HG03520 (cell line): ENCODE measurements around the gene OCIAD1.
"Not testable (repeated sequence)": the region's sequence is repeated elsewhere in the genome, so short reads cannot be mapped to it uniquely, and the experiment has no call there.

ENCODE experiments used
- ATAC-seq: cut with Tn5 transposase; IDR thresholded peaks from one replicate; pipeline ENCODE4 v1.9.1; 2021; ENCODE audit warnings: mild to moderate bottlenecking, moderate library complexity; ENCODE audit not compliant: unreplicated experiment

The OCIAD1 gene

DNA sequence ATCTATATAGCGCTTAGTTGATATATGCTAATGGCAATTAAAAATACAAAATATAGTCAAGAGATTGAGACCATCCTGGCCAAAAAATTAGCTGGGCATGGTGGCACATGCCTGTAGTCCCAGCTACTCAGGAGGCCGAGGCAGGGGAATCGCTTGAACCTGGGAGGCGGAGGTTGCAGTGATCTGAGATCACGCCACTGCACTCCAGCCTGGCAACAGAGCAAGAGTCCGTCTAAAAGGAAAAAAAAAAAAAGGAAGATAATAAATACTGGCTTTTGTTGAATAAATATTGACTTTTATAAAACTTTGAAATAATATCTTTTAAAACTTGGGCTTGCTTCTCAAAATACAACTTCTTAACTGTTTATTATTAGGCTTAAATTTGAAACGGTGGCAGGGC is 14.6 kb upstream of the OCIAD1 start:
- ATAC-seq, result not testable (repeated sequence)

DNA sequence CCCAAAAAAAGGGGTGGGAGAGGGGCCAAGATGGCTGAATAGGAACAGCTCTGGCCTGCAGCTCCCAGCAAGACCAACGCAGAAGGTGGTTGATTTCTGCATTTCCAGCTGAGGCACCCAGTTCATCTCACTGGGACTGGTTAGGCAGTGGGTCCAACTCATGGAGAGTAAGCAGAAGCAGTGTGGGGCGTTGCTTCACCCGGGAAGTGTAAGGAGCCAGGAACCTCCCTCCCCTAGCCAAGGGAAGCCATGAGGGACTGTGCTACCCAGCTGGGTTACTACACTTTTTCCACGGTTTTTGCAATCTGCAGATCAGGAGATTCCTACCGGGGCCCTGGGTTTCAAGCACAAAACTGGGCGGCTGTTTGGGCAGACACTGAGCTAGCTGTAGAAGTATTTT is 13.9 kb upstream of the OCIAD1 start:
- ATAC-seq, result no peak

DNA sequence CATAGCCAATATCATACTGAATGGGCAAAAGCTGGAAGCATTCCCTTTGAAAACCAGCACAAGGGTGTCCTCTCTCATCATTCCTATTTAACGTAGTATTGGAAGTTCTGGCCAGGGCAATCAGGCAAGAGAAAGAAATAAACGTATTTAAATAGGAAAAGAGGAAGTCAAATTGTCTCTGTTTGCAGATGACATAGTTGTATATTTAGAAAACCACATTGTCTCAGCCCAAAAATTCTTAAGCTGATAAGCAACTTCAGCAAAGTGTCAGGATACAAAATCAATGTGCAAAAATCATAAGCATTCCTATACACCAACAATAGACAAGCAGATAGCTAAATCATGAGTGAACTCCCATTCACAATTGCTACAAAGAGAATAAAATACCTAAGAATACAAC is 9.5 kb upstream of the OCIAD1 start:
- not testable (repeated sequence) for ATAC-seq

DNA sequence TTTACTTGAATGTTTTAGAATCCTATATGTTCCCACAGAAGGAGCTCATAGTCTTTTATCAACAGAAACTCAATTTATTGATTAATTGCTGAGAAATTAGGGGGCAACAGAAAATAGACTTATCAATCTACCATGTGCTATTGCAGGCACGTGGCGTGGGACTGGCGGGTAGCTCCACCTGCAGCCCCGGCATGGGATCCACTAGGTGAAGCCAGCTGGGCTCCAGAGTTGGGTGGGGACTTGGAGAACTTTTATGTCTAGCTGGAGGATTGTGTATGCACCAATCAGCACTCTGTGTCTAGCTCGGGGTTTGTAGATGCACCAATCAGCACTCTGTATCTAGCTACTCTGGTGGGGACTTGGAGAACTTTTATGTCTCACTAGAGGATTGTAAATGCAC is 3.3 kb upstream of the OCIAD1 start:
- no peak for ATAC-seq

DNA sequence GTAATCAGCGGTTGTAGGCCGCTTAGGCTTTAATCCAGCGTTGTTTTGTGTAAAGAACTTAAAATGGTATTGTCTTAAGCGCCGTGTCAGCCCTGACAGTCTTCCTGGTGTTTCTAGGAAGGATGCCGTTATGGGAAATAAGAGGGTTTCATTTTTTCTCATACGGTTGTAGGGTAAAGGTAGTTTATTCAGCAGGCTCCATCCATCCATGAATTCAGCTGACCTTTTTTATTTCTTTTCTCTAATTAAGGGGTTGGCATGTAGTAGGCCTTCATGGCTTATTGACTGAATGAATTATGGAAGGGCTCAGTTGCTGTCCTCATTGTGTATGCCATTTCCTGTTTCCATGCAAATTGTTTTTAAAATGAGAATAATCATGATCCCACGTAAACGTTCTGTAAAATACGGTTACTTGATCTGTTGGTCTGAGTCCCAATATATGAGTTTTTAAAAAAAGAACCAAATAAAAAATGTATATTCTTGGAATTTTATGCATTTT is 693 bp downstream of the OCIAD1 start:
- no peak for ATAC-seq

DNA sequence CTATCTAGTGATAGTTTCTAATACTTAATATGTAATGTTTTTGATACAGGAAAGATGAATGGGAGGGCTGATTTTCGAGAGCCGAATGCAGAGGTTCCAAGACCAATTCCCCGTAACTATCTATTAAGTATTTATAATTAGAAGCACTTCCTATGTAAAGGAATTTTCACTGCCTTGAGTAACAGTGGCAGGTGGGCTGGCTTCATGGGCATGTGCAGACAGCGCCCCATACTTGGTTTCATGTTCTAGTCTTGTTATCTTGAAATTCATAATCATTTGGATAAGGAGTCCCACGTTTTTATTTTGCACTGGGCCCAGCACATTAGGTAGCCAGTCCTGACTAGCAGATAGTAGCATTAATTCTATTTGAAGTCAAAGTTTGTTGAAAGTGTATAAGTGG is 1.7 kb downstream of the OCIAD1 start:
- ATAC-seq, result no peak

DNA sequence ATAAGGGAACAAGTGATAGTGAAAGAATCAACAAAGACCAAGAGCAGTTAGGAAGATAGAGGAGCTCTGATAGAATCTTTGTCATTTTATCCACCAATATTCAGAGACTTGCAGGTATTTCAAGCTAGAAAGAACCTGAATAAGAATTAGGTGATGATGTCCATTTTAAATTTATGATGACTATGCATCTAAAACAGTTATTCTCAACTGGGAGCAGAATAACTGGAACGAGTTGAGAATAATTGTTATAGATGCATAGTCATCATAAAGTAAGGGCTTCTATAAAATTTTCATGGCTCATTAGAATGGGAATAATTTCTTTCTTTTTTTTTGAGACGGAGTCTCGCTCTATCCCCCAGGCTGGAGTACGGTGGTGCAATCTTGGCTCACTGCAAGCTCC is 5.8 kb downstream of the OCIAD1 start:
- no peak for ATAC-seq

DNA sequence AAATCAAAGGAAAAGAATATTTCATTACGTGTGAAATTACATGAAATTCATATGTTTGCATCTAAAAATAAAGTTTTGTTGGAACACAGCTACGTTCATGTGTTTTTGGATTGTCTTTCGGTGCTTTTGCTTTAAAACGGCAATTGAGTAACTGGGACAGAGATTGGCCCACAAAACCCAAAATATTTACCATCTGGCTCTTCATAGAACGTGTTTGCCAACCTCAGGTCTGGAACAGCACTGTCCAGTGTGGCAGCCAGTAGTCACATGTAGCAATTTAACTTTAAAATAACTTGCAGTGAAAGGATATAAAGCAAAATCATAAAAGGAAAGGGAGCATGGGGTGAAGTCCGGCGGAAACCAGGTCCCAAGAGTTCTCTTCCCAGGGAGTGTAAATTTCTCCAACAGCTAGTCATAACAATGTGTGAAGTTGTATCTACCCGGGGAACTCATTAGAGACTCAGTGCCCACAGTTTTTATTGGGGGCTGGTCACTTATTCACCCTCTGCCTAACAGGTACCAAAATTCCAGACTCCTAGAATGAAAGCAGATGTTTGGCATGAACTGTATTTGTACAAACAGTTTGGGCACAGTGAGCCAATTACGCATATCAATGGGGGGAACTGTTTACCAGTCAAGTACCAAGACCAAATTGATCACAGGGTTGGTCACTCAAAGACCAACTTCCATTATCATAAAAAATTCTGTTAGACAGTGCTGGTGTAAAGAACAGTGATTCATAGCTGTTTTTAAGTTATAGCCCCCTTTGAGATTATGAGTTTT is 10.3 kb downstream of the OCIAD1 start:
- ATAC-seq, result no peak

DNA sequence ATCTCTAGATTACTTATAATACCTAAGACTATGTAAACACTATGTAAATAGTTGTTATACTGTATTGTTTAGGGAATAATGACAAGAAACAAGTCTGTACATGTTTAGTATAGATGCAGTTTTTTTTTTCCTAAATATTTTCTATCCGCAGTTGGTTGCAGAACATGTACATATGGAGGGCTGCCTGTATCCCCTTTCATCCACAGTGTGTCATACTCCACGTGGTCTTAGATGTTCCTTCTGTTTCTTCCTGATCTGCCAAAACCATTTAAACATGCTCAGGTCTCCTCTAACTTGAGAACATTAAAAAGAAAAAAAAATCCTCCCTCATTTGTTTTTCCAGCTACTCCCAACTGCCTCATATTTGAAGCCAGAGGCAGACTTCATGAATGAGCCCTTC is 14.0 kb downstream of the OCIAD1 start:
- ATAC-seq, result no peak

DNA sequence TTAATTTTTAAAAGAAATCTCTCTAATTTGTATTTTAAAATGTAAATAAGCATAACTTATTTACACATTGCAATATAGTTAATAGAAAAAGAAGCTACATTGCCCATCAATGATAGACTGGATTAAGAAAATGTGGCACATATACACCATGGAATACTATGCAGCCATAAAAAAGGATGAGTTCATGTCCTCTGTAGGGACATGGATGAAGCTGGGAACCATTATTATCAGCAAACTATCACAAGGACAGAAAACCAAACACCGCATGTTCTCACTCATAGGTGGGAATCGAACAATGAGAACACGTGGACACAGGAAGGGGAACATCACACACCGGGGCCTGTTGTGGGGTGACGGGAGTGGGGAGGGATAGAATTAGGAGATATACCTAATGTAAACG is 17.9 kb downstream of the OCIAD1 start:
- not testable (repeated sequence) for ATAC-seq

DNA sequence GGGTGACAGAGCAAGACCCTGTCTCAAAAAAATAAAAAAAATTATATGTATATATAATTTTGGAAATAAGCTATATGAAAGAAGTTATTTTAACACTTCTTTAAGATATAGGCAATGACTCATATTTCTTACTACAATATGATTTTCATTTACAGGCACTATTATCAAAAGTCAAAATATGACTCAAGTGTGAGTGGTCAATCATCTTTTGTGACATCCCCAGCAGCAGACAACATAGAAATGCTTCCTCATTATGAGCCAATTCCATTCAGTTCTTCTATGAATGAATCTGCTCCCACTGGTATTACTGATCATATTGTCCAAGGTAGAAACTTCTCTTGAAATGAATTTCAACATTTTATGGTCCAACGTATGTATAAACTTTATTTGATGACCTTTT is 20.8 kb downstream of the OCIAD1 start:
- no peak for ATAC-seq

DNA sequence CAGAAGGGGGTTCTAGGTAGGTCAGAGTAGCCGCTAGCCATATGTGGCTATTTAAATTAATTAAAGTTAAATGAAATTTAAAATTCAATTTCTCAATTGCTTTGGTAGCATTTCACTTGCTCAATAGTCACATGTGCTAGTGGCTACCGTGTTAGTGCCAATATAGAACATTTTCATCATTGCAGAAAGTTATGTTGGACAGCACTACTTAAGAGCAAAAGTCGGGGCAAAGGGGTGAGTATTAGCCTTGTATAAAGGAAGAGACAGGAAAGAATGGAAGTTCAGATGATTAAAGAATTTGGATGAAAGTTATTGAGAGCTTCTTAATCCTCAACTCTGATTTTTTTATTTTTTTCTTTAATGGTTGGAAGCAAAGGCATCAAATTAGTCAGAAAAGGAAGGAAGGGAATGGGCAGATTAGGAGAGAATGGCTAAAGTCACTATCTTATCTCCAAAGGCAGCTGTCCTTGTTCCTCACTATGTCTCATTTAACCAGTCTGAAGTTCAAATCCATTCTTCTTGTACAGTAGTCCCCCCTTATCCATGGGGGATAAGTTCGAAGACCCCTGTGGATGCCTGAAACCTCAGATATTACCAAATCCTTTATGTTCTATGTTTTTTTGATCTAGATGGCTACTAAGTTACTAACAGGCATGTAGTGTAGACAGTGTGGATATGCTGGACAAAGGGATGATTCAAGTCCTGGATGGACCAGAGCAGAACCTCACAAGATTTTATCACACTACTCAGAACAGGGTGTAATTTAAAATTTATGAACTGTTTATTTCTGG is 22.9 kb downstream of the OCIAD1 start:
- no peak for ATAC-seq

DNA sequence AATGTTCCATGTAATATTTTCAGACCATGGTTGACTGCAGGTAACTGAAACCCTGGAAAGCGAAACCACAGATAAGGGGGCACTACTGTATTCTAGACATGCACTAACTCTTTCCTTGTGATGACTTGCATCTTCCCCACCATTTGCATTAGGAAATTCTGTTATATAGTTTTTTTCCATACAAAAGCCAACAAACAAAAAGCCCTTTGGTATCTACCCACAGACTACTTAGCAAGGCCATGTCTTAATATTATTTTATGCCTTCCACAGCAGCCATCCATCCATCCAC is 23.5 kb downstream of the OCIAD1 start:
- no peak for ATAC-seq

DNA sequence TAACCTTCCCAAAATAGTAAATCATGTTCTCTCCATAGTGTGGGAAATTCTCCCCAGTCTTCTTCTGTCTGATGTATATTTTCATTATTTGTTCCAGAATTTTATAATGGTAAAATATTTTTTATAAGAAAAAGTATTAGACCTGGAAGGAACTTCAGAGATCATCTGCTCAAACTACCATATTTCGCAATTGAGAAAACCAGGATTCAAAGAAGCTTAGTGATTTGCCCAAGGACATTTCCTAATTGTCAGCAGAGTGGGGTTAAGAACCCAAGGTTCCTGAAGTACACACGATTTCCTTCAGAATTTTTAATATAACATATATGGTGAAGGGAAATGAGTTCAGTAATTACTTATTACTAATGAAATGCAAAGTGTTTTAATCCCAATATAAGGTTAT is 24.1 kb downstream of the OCIAD1 start:
- no peak for ATAC-seq

DNA sequence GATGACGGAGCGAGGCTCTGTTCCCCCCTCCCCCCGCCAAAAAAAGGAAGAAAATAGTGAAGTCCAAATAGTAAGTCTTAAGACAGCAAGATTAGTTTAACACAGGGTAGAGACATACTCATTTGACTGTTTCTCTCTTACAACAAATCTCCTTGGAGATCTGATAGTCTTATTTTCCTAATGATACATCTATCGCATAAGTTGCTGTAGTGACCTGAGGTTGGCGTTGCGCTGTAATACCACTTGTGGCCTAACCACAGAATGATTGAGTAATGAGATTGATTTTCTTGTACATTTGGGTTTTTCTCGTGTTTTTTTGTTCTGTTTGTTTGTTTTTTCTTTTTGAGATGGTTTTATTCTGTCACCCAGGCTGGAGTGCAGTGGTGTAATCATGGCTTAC is 27.2 kb downstream of the OCIAD1 start:
- no peak for ATAC-seq

DNA sequence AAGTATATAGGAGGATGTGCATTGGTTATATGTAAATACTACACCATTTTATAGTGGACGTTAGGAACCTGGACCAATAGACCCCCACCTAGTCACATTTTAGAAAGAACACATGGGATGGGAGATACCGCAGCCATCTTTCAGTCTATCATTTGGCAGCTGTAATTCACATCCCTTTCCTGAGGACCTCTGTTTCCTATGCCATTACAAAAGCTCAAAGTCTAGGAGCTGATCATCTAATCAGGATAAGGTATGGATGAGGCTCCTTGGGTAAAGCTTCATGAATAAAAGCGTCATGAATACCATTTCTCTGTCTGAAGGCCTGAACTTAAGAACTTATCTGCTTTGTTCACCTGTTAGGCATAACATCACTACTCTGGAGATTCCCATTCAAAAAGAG is 31.1 kb downstream of the OCIAD1 start:
- no peak for ATAC-seq

DNA sequence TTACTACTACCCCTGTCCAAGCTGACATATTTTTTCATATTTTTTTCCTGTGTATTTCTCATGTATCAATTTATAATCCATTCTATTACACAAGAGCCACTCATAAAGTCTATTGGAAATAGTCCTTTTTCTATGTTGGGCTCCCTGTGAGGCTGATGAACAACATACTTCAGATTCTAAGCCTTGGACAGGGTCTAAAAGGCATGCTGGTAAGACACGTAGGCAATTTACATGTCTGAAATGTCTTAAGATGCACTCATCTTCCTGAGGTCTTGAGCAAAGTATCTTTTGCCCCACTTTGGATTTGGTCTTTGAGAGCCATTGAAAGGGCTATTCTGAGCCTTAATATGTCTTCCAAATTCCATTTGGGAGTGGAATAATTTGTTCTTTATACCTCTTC is 31.8 kb downstream of the OCIAD1 start:
- ATAC-seq, result no peak

DNA sequence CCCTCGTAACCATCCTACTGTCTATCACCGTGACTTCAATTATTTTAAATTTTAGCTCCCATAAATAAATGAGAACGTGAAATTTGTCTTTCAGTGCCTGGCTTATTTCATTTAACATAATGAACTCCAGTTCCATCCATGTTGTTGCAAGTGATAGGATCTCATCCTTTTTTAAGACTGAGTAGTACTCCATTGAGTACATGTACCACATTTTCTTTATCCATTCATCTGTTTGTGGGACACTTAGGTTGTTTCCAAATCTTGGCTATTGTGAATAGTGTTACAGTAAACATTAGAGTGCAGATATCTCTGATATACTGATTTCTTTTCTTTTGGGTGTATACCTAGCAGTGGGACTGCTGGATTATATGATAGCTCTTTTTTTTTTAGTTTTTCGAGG is 32.8 kb downstream of the OCIAD1 start:
- ATAC-seq, result no peak

DNA sequence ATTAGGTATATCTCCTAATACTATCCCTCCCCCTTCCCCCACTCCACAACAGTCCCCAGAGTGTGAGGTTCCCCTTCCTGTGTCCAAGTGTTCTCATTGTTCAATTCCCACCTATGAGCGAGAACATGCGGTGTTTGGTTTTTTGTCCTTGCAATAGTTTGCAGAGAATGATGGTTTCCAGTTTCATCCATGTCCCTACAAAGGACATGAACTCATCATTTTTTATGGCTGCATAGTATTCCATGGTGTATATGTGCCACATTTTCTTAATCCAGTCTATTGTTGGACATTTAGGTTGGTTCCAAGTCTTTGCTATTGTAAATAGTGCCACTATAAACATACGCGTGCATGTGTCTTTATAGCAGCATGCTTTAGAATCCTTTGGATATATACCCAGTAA is 33.8 kb downstream of the OCIAD1 start:
- ATAC-seq, result not testable (repeated sequence)

DNA sequence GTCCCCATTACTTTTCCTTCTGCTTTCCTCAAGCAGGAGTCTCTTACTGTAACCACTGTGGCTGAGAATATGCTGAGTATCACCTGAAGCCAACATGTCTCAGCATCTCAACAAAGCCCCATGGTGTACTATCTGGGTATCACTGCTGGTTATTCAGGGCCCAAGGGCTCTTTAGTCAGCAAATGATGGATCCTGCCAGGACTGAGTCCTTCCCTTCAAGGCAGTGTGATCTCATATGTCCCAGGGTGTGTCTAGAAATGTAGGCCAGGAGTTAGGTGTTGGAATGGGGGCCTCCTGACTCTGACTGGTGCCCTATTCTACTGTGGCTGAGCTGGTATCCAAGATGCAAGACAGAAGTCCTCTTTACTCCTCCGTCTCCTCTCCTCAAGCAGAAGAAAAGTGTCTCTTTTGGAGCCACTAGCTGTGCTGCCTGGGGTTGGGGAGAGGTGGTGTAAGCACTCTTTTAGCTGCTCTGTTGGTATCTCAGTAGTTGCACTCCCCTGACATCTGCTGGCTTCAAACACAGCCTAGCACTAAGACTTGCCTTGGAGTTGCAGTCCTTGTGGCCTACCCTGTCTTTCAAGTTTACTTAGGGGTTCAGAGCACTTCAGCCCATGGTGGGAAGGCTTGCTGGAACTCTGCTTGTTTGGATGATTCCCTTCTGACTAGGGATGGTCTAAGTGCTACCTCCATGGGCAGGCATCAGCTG is 47.1 kb downstream of the OCIAD1 start:
- no peak for ATAC-seq

DNA sequence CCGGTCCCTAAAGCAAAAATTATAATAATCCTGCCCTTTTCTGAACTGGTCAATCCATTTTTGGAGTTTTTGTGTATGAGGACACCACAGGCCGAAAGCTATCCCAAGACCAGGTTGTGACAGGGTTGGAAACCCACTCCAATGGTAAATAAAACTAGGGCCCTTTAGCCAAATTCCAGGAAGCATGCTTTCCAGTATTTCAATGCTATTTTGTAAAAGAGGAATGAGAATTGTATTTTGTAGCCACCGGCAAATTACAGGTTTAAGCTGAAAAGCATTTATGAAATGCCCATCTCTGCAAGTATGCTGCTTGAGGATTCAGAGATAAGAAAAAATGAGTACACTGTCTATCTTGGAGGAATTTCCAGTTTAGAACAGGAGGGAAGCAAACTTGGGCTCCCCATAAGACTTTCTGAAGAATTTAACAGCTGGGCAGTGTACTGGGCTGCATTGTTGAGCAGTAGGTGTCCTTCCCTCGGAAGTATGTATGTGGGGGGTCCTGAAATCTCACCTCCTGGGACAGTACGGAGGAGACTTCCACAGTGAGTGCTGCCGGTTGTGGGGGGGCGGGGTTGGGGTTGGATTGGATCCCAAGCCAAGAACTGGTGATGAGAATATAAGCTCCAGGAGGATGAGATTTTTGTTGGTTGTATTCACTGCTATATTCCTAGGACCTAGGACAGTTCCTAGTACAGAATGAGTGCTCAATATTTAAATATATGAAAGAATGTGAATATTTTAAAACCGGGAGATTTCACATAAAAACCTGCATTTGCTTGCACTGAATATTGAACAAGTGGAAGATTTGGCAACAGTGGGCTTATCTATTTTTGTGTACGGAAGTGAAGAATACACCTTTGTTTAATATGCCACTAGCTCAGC is 48.9 kb downstream of the OCIAD1 start:
- ATAC-seq, result no peak
